K562 (cell line): Measurements from ENCODE around the gene ZNF552. TPM values are rescaled to one million over a fixed set of nuclear protein-coding genes. Genes with fewer than 3 reads are reported as not detected.

ENCODE experiments used
- ADNP ChIP-seq: fragments of 200-800 bp; sonication (Bioruptor generic); IDR thresholded peaks from 2 replicates; pipeline ENCODE4 v1.6.1; 2016; ENCODE audit warnings: missing genetic modification characterization, missing compliant biosample characterization
- C11orf30 ChIP-seq: fragments of 450-650 bp; IDR thresholded peaks from 2 replicates; pipeline ENCODE4 v1.6.1; 2016; ENCODE audit warnings: low read depth, mild to moderate bottlenecking
- CAMTA2 ChIP-seq: fragments of 250-450 bp; sonication (Bioruptor Pico); conservative IDR thresholded peaks from 2 replicates; pipeline ENCODE4 v1.5.1; 2022
- CBX3 ChIP-seq, 2 experiments: IDR thresholded peaks; 1 replicate in 1 of 2; 2 replicates in 1 of 2; pipeline ENCODE4 v1.6.1; 2012; ENCODE audit warnings: inconsistent platforms in 2 of 2, low read length in 2 of 2, borderline replicate concordance in 1 of 2, control low read depth in 1 of 2
- FOS ChIP-seq: IDR thresholded peaks from 3 replicates; pipeline ENCODE4 v1.6.1; 2011; ENCODE audit not compliant: insufficient read length; ENCODE audit errors: extremely low read depth
- FUS ChIP-seq: fragments of 200-400 bp; formaldehyde crosslinking; optimal IDR thresholded peaks from 2 replicates; pipeline ENCODE3; 2017; ENCODE audit warnings: low read depth, low read length
- ILK ChIP-seq: fragments of 450-650 bp; IDR thresholded peaks from 2 replicates; pipeline ENCODE4 v1.6.1; 2016; ENCODE audit warnings: missing genetic modification characterization, low read depth, mild to moderate bottlenecking, missing compliant biosample characterization, moderate library complexity, borderline replicate concordance
- KAT8 ChIP-seq: fragments of 450-650 bp; IDR thresholded peaks from 2 replicates; pipeline ENCODE4 v1.6.1; 2016; ENCODE audit warnings: low read depth, mild to moderate bottlenecking
- KDM1A ChIP-seq, 2 experiments: fragments of 450-650 bp; IDR thresholded peaks; 2 replicates each; pipeline ENCODE4 v1.6.1; 2016; ENCODE audit warnings: mild to moderate bottlenecking in 2 of 2
- MTA1 ChIP-seq: fragments of 450-650 bp; IDR thresholded peaks from 2 replicates; pipeline ENCODE4 v1.6.1; 2017; ENCODE audit warnings: borderline replicate concordance
- NCOR1 ChIP-seq: fragments of 450-650 bp; IDR thresholded peaks from 2 replicates; pipeline ENCODE4 v1.6.1; 2016; ENCODE audit warnings: mild to moderate bottlenecking, moderate library complexity
- POLR3A ChIP-seq: IDR thresholded peaks from 2 replicates; pipeline ENCODE4 v1.6.1; 2011; ENCODE audit warnings: borderline replicate concordance, mild to moderate bottlenecking, moderate library complexity; ENCODE audit not compliant: insufficient read length, insufficient read depth; ENCODE audit errors: extremely low read depth
- SNIP1 ChIP-seq: fragments of 450-650 bp; IDR thresholded peaks from 2 replicates; pipeline ENCODE4 v1.7.1; 2017; ENCODE audit warnings: low read depth, mild to moderate bottlenecking
- U2AF1 ChIP-seq: fragments of 200-400 bp; formaldehyde crosslinking; optimal IDR thresholded peaks from 2 replicates; pipeline ENCODE3; 2017; ENCODE audit warnings: mild to moderate bottlenecking, low read depth, low read length, moderate library complexity
- YBX1 ChIP-seq: fragments of 450-650 bp; IDR thresholded peaks from 2 replicates; pipeline ENCODE4 v1.7.1; 2016; ENCODE audit warnings: mild to moderate bottlenecking
- ZBTB7A ChIP-seq: IDR thresholded peaks from 2 replicates; pipeline ENCODE4 v1.6.1; 2011; ENCODE audit warnings: low read depth, mild to moderate bottlenecking, low read length, moderate library complexity, borderline replicate concordance; ENCODE audit not compliant: control insufficient read depth
- ZNF717 ChIP-seq: fragments of 250-450 bp; sonication (Bioruptor Pico); IDR thresholded peaks from 2 replicates; pipeline ENCODE4 v1.5.0; 2021
- ZNF785 ChIP-seq: fragments of 250-450 bp; sonication (Bioruptor Pico); IDR thresholded peaks from 2 replicates; pipeline ENCODE4 v1.4.0; 2020; ENCODE audit warnings: mild to moderate bottlenecking
- ZZZ3 ChIP-seq: fragments of 450-650 bp; IDR thresholded peaks from 2 replicates; pipeline ENCODE4 v1.6.1; 2016; ENCODE audit warnings: antibody characterized with exemption, mild to moderate bottlenecking, moderate library complexity
- polyA plus RNA-seq, 8 experiments: library from polyadenylated mRNA; depleted of rRNA in 4 of 8; stranded (reverse) in 5 of 8; unstranded in 3 of 8; fragments of >200 nt; fragmentation: Nextera tagmentation in 2 of 8; fragmentation: Illumina TruSeq in 1 of 8; extraction: Ambion mirVana in 2 of 8; extraction: Trizol in 1 of 8; gene quantifications; 2 replicates each; pipeline versions ENCODE4 v1.2.1 to v1.2.3, GENCODE V29; 2011 to 2014; ENCODE audit warnings: inconsistent platforms in 1 of 8, missing spikeins in 1 of 8
- total RNA-seq, 7 experiments: library from RNA; depleted of rRNA in 6 of 7; stranded (reverse); fragments of >200 nt in 6 of 7; fragmentation: Illumina TruSeq in 2 of 7; extraction: Trizol in 2 of 7; gene quantifications; 2 replicates each; pipeline versions ENCODE4 v1.2.1 to v1.2.3, GENCODE V29; 2011 to 2021; ENCODE audit warnings: low replicate concordance in 1 of 7
- TF ChIP-seq, protein P1 (sequence below): sonication (generic); formaldehyde crosslinking; IDR thresholded peaks from 2 replicates; pipeline ENCODE4 v1.8.0; 2022; ENCODE audit warnings: mild to moderate bottlenecking, missing genetic modification reagents
- TF ChIP-seq, protein P2 (sequence below), 2 experiments: fragments of 450-650 bp in 1 of 2; IDR thresholded peaks; 2 replicates each; pipeline ENCODE4 v1.6.1; 2011 to 2017; ENCODE audit warnings: low read depth in 2 of 2, antibody characterized with exemption in 1 of 2, borderline replicate concordance in 1 of 2, low read length in 1 of 2, mild to moderate bottlenecking in 1 of 2, mixed read lengths in 1 of 2; ENCODE audit not compliant: control insufficient read depth in 1 of 2
- TF ChIP-seq, protein P3 (sequence below): fragments of 250-450 bp; sonication (Bioruptor Pico); IDR thresholded peaks from 2 replicates; pipeline ENCODE4 v1.8.0; 2022; ENCODE audit warnings: inconsistent platforms, mild to moderate bottlenecking, moderate library complexity, borderline replicate concordance
- TF ChIP-seq, protein P4 (sequence below), 2 experiments: fragments of 450-650 bp; conservative IDR thresholded peaks; 2 replicates each; pipeline ENCODE4 v1.6.1; 2017; ENCODE audit warnings: mild to moderate bottlenecking in 2 of 2, moderate library complexity in 2 of 2

Gene ZNF552
- total and polyA plus RNA-seq, 9 of the 15 experiments (the other 6 are each of a cell fraction or from before 2014, with no cell fraction given) = 4.4 to 12.4 (median 8.5) TPM

DNA sequence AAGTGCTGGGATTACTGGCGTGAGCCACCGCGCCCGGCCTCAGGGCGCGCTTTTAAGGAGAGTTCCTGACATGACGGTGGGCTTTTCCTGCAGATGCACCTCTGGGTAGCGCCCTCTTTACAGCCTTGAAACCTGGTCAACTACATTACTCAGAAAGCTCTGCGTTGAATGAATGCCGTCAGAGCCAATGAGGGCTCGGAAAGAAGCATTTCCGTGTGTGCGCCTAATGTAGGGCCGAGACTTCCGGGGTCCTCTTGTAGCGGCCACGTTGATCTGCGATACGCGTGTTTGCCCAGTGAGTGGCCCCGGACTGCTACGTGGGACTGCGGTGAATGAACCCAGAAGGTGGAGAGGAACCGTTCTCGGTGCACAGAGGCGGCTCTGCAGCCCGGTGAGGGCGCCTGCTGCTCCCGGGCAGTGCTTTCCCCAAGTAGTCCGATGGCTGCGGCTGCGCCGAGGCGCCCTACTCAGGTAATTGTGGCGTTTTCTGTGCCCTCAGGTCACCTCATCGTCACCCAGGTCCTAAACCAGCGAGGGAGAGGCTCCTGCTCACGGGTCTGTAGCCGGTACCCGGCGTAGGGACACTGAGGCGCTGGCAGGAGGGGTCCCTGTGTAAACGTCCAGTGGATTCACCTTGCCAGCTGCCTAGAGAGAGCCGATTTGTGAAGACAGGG lies 4.9 kb upstream of the ZNF552 start (continued):
- TF ChIP-seq, protein P1, sequence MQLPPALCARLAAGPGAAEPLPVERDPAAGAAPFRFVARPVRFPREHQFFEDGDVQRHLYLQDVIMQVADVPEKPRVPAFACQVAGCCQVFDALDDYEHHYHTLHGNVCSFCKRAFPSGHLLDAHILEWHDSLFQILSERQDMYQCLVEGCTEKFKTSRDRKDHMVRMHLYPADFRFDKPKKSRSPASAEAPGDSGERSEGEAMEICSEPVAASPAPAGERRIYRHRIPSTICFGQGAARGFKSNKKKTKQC (CRISPR knock-in tag) = no peak
- TF ChIP-seq SNIP1 = no peak
- no peak for TF ChIP-seq ZZZ3
- no peak for TF ChIP-seq KDM1A (IDR thresholded peaks at IDR 0.05)
- 0 out of 2 replicates have a peak, but pooled peaks have one; percentile 62 for TF ChIP-seq ADNP (tag)
- peak; percentile 37; the same call in 1 of the 2 replicates for TF ChIP-seq C11orf30
- no peak for TF ChIP-seq ZNF717 (CRISPR knock-in tag)
- TF ChIP-seq FUS = no peak
- no peak for TF ChIP-seq U2AF1
- TF ChIP-seq, protein P2, sequence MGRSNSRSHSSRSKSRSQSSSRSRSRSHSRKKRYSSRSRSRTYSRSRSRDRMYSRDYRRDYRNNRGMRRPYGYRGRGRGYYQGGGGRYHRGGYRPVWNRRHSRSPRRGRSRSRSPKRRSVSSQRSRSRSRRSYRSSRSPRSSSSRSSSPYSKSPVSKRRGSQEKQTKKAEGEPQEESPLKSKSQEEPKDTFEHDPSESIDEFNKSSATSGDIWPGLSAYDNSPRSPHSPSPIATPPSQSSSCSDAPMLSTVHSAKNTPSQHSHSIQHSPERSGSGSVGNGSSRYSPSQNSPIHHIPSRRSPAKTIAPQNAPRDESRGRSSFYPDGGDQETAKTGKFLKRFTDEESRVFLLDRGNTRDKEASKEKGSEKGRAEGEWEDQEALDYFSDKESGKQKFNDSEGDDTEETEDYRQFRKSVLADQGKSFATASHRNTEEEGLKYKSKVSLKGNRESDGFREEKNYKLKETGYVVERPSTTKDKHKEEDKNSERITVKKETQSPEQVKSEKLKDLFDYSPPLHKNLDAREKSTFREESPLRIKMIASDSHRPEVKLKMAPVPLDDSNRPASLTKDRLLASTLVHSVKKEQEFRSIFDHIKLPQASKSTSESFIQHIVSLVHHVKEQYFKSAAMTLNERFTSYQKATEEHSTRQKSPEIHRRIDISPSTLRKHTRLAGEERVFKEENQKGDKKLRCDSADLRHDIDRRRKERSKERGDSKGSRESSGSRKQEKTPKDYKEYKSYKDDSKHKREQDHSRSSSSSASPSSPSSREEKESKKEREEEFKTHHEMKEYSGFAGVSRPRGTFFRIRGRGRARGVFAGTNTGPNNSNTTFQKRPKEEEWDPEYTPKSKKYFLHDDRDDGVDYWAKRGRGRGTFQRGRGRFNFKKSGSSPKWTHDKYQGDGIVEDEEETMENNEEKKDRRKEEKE (IDR thresholded peaks at IDR 0.05; ENCODE audit: borderline replicate concordance in 1 of 2, control insufficient read depth in 1 of 2, low read depth in 2 of 2, low read length in 1 of 2) = no peak
- TF ChIP-seq NCOR1 = no peak
- TF ChIP-seq POLR3A = peak; percentile 71
- TF ChIP-seq ZBTB7A = peak; percentile 52; the same call in 1 of the 2 replicates
- TF ChIP-seq, protein P3, sequence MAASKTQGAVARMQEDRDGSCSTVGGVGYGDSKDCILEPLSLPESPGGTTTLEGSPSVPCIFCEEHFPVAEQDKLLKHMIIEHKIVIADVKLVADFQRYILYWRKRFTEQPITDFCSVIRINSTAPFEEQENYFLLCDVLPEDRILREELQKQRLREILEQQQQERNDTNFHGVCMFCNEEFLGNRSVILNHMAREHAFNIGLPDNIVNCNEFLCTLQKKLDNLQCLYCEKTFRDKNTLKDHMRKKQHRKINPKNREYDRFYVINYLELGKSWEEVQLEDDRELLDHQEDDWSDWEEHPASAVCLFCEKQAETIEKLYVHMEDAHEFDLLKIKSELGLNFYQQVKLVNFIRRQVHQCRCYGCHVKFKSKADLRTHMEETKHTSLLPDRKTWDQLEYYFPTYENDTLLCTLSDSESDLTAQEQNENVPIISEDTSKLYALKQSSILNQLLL (CRISPR knock-in tag) = no peak
- TF ChIP-seq, protein P4, sequence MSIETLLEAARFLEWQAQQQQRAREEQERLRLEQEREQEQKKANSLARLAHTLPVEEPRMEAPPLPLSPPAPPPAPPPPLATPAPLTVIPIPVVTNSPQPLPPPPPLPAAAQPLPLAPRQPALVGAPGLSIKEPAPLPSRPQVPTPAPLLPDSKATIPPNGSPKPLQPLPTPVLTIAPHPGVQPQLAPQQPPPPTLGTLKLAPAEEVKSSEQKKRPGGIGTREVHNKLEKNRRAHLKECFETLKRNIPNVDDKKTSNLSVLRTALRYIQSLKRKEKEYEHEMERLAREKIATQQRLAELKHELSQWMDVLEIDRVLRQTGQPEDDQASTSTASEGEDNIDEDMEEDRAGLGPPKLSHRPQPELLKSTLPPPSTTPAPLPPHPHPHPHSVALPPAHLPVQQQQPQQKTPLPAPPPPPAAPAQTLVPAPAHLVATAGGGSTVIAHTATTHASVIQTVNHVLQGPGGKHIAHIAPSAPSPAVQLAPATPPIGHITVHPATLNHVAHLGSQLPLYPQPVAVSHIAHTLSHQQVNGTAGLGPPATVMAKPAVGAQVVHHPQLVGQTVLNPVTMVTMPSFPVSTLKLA (conservative IDR thresholded peaks at IDR 0.05) = peak; percentile 89 to 96
- no peak for TF ChIP-seq CBX3 (IDR thresholded peaks at IDR 0.05; ENCODE audit: borderline replicate concordance in 1 of 2, low read length in 2 of 2)
- no peak for TF ChIP-seq MTA1
- no peak for TF ChIP-seq YBX1
- no peak for TF ChIP-seq ZNF785
- peak; percentile 76 for TF ChIP-seq FOS
- TF ChIP-seq KAT8 = no peak
- TF ChIP-seq ILK (tag) = no peak
- TF ChIP-seq CAMTA2 (CRISPR knock-in tag) = no peak
